ENCODE results near the gene IL3RA.
"Not testable (repeated sequence)": the region's sequence is repeated elsewhere in the genome, so short reads cannot be mapped to it uniquely, and the experiment has no call there.

The IL3RA gene

GRCh38 chrX:1355131-1356046 is 18.8 kb downstream of the IL3RA start:
- H3K27ac ChIP-seq (ENCODE audit: low read depth, low read length): no peak overlapping the region
- H3K27me3 ChIP-seq (ENCODE audit: control insufficient read depth in 1 of 2, insufficient read depth in 2 of 2, low read length in 2 of 2): no peaks in the 10 kb centered on the region
- no peaks in the 10 kb centered on the region for H3K4me1 ChIP-seq (ENCODE audit: control insufficient read depth in 1 of 2, insufficient read depth in 2 of 2, low read length in 2 of 2)
- H3K4me3 ChIP-seq (ENCODE audit: low read depth in 1 of 2, low read length in 2 of 2): no peak overlapping the region
- H3K9me3 ChIP-seq (ENCODE audit: control insufficient read depth in 1 of 2, low read length in 2 of 2): peaks cover 3 to 4% of the 10 kb centered on the region in 2 donors
- no peak overlapping the region for H3K9ac ChIP-seq (ENCODE audit: low read depth in 1 of 2, low read length in 2 of 2)
- H3K36me3 ChIP-seq (ENCODE audit: control insufficient read depth in 1 of 2, insufficient read depth in 2 of 2, low read length in 2 of 2): no peaks in the 10 kb centered on the region

GRCh38 chrX:1357993-1358392 is 21.4 kb downstream of the IL3RA start:
- Histone ChIP-seq H3K4me3 (ENCODE audit: low read depth in 1 of 2, low read length in 2 of 2) (no peak overlapping the region), H3K9ac (ENCODE audit: low read depth in 1 of 2, low read length in 2 of 2) (no peak overlapping the region), H3K36me3 (ENCODE audit: control insufficient read depth in 1 of 2, insufficient read depth in 2 of 2, low read length in 2 of 2) (no peaks in the 10 kb centered on the region), H3K9me3 (ENCODE audit: control insufficient read depth in 1 of 2, low read length in 2 of 2) (peaks cover 3 to 4% of the 10 kb centered on the region in 2 donors), H3K27ac (ENCODE audit: low read depth, low read length) (no peak overlapping the region), H3K4me1 (ENCODE audit: control insufficient read depth in 1 of 2, insufficient read depth in 2 of 2, low read length in 2 of 2) (no peaks in the 10 kb centered on the region), H3K27me3 (ENCODE audit: control insufficient read depth in 1 of 2, insufficient read depth in 2 of 2, low read length in 2 of 2) (no peaks in the 10 kb centered on the region)

- Histone ChIP-seq H3K9me3 (ENCODE audit: control insufficient read depth in 1 of 2, low read length in 2 of 2) (peaks cover 3 to 4% of the 10 kb centered on the region in 2 donors), H3K9ac (ENCODE audit: low read depth in 1 of 2, low read length in 2 of 2) (no peak overlapping the region), H3K36me3 (ENCODE audit: control insufficient read depth in 1 of 2, insufficient read depth in 2 of 2, low read length in 2 of 2) (no peaks in the 10 kb centered on the region), H3K4me1 (ENCODE audit: control insufficient read depth in 1 of 2, insufficient read depth in 2 of 2, low read length in 2 of 2) (no peaks in the 10 kb centered on the region), H3K27ac (ENCODE audit: low read depth, low read length) (no peak overlapping the region), H3K27me3 (ENCODE audit: control insufficient read depth in 1 of 2, insufficient read depth in 2 of 2, low read length in 2 of 2) (no peaks in the 10 kb centered on the region), H3K4me3 (ENCODE audit: low read depth in 1 of 2, low read length in 2 of 2) (no peak overlapping the region)
Measured at GRCh38 chrX:1358793-1359476, 22.4 kb downstream of the IL3RA start.

- H3K9me3 ChIP-seq (ENCODE audit: control insufficient read depth in 1 of 2, low read length in 2 of 2): peaks cover 3 to 4% of the 10 kb centered on the region in 2 donors
- H3K4me1 ChIP-seq (ENCODE audit: control insufficient read depth in 1 of 2, insufficient read depth in 2 of 2, low read length in 2 of 2): no peaks in the 10 kb centered on the region
- no peak overlapping the region for H3K4me3 ChIP-seq (ENCODE audit: low read depth in 1 of 2, low read length in 2 of 2)
- H3K27me3 ChIP-seq (ENCODE audit: control insufficient read depth in 1 of 2, insufficient read depth in 2 of 2, low read length in 2 of 2): no peaks in the 10 kb centered on the region
- no peak overlapping the region for H3K9ac ChIP-seq (ENCODE audit: low read depth in 1 of 2, low read length in 2 of 2)
- no peaks in the 10 kb centered on the region for H3K36me3 ChIP-seq (ENCODE audit: control insufficient read depth in 1 of 2, insufficient read depth in 2 of 2, low read length in 2 of 2)
- no peak overlapping the region for H3K27ac ChIP-seq (ENCODE audit: low read depth, low read length)
Measured at GRCh38 chrX:1359477-1359873, 22.9 kb downstream of the IL3RA start.

GRCh38 chrX:1360171-1360570 is 23.6 kb downstream of the IL3RA start:
- Histone ChIP-seq H3K27ac (ENCODE audit: low read depth, low read length) (no peak overlapping the region), H3K4me3 (ENCODE audit: low read depth in 1 of 2, low read length in 2 of 2) (no peak overlapping the region), H3K27me3 (ENCODE audit: control insufficient read depth in 1 of 2, insufficient read depth in 2 of 2, low read length in 2 of 2) (no peaks in the 10 kb centered on the region), H3K4me1 (ENCODE audit: control insufficient read depth in 1 of 2, insufficient read depth in 2 of 2, low read length in 2 of 2) (no peaks in the 10 kb centered on the region), H3K9me3 (ENCODE audit: control insufficient read depth in 1 of 2, low read length in 2 of 2) (peaks cover 3 to 4% of the 10 kb centered on the region in 2 donors), H3K36me3 (ENCODE audit: control insufficient read depth in 1 of 2, insufficient read depth in 2 of 2, low read length in 2 of 2) (no peaks in the 10 kb centered on the region), H3K9ac (ENCODE audit: low read depth in 1 of 2, low read length in 2 of 2) (no peak overlapping the region)

GRCh38 chrX:1361275-1361674 is 24.7 kb downstream of the IL3RA start:
- Histone ChIP-seq H3K36me3 (ENCODE audit: control insufficient read depth in 1 of 2, insufficient read depth in 2 of 2, low read length in 2 of 2) (no peaks in the 10 kb centered on the region), H3K27me3 (ENCODE audit: control insufficient read depth in 1 of 2, insufficient read depth in 2 of 2, low read length in 2 of 2) (no peaks in the 10 kb centered on the region), H3K4me1 (ENCODE audit: control insufficient read depth in 1 of 2, insufficient read depth in 2 of 2, low read length in 2 of 2) (no peaks in the 10 kb centered on the region), H3K9me3 (ENCODE audit: control insufficient read depth in 1 of 2, low read length in 2 of 2) (peaks cover 3 to 4% of the 10 kb centered on the region in 2 donors), H3K9ac (ENCODE audit: low read depth in 1 of 2, low read length in 2 of 2) (no peak overlapping the region), H3K4me3 (ENCODE audit: low read depth in 1 of 2, low read length in 2 of 2) (no peak overlapping the region), H3K27ac (ENCODE audit: low read depth, low read length) (no peak overlapping the region)

- H3K27me3 ChIP-seq (ENCODE audit: control insufficient read depth in 1 of 2, insufficient read depth in 2 of 2, low read length in 2 of 2): no peaks in the 10 kb centered on the region
- H3K9ac ChIP-seq (ENCODE audit: low read depth in 1 of 2, low read length in 2 of 2): no peak overlapping the region
- H3K36me3 ChIP-seq (ENCODE audit: control insufficient read depth in 1 of 2, insufficient read depth in 2 of 2, low read length in 2 of 2): no peaks in the 10 kb centered on the region
- peaks cover 3 to 4% of the 10 kb centered on the region in 2 donors for H3K9me3 ChIP-seq (ENCODE audit: control insufficient read depth in 1 of 2, low read length in 2 of 2)
- H3K4me1 ChIP-seq (ENCODE audit: control insufficient read depth in 1 of 2, insufficient read depth in 2 of 2, low read length in 2 of 2): no peaks in the 10 kb centered on the region
- no peak overlapping the region for H3K27ac ChIP-seq (ENCODE audit: low read depth, low read length)
- no peak overlapping the region for H3K4me3 ChIP-seq (ENCODE audit: low read depth in 1 of 2, low read length in 2 of 2)
Measured at GRCh38 chrX:1361910-1362309, 25.3 kb downstream of the IL3RA start.

GRCh38 chrX:1366363-1366762 is 29.8 kb downstream of the IL3RA start:
- H3K36me3 ChIP-seq (ENCODE audit: control insufficient read depth in 1 of 2, insufficient read depth in 2 of 2, low read length in 2 of 2); H3K4me1 ChIP-seq (ENCODE audit: control insufficient read depth in 1 of 2, insufficient read depth in 2 of 2, low read length in 2 of 2); H3K9ac ChIP-seq (ENCODE audit: low read depth in 1 of 2, low read length in 2 of 2); H3K9me3 ChIP-seq (ENCODE audit: control insufficient read depth in 1 of 2, low read length in 2 of 2); H3K27ac ChIP-seq (ENCODE audit: low read depth, low read length); H3K27me3 ChIP-seq (ENCODE audit: control insufficient read depth in 1 of 2, insufficient read depth in 2 of 2, low read length in 2 of 2); H3K4me3 ChIP-seq (ENCODE audit: low read depth in 1 of 2, low read length in 2 of 2): not testable (repeated sequence)

- no peak overlapping the region for H3K27ac ChIP-seq (ENCODE audit: low read depth, low read length)
- no peak overlapping the region for H3K9ac ChIP-seq (ENCODE audit: low read depth in 1 of 2, low read length in 2 of 2)
- H3K36me3 ChIP-seq (ENCODE audit: control insufficient read depth in 1 of 2, insufficient read depth in 2 of 2, low read length in 2 of 2): no peaks in the 10 kb centered on the region
- no peaks in the 10 kb centered on the region for H3K9me3 ChIP-seq (ENCODE audit: control insufficient read depth in 1 of 2, low read length in 2 of 2)
- no peak overlapping the region for H3K4me3 ChIP-seq (ENCODE audit: low read depth in 1 of 2, low read length in 2 of 2)
- no peaks in the 10 kb centered on the region for H3K27me3 ChIP-seq (ENCODE audit: control insufficient read depth in 1 of 2, insufficient read depth in 2 of 2, low read length in 2 of 2)
- H3K4me1 ChIP-seq (ENCODE audit: control insufficient read depth in 1 of 2, insufficient read depth in 2 of 2, low read length in 2 of 2): no peaks in the 10 kb centered on the region
Measured at GRCh38 chrX:1368385-1368698, 31.8 kb downstream of the IL3RA start.

GRCh38 chrX:1378306-1378759 is 41.7 kb downstream of the IL3RA start:
- H3K9ac ChIP-seq (ENCODE audit: low read depth in 1 of 2, low read length in 2 of 2): no peak overlapping the region
- H3K9me3 ChIP-seq (ENCODE audit: control insufficient read depth in 1 of 2, low read length in 2 of 2): no peaks in the 10 kb centered on the region
- no peaks in the 10 kb centered on the region for H3K27me3 ChIP-seq (ENCODE audit: control insufficient read depth in 1 of 2, insufficient read depth in 2 of 2, low read length in 2 of 2)

More at GRCh38 chrX:1378306-1378759, 41.7 kb downstream of the IL3RA start:
- Histone ChIP-seq H3K36me3 (ENCODE audit: control insufficient read depth in 1 of 2, insufficient read depth in 2 of 2, low read length in 2 of 2) (no peaks in the 10 kb centered on the region), H3K4me1 (ENCODE audit: control insufficient read depth in 1 of 2, insufficient read depth in 2 of 2, low read length in 2 of 2) (peaks cover 3 to 5% of the 10 kb centered on the region in 2 donors), H3K27ac (ENCODE audit: low read depth, low read length) (no peak overlapping the region), H3K4me3 (ENCODE audit: low read depth in 1 of 2, low read length in 2 of 2) (no peak overlapping the region)
